Glutamatergic neuron (in vitro differentiated cells): ENCODE measurements around the gene RAB3C. TPM values are rescaled to one million over a fixed set of nuclear protein-coding genes. Genes with fewer than 3 reads are reported as not detected.
"Not testable (repeated sequence)": the region's sequence is repeated elsewhere in the genome, so short reads cannot be mapped to it uniquely, and the experiment has no call there.

Source experiments
- DNase-seq: peaks from one replicate; pipeline ENCODE4 v3.0.0; 2022
- H3K27ac Mint-ChIP-seq: one replicate; pipeline ENCODE4 v1.8.0; 2020; ENCODE audit warnings: mild to moderate bottlenecking, mixed read lengths, inconsistent platforms; ENCODE audit not compliant: unreplicated experiment
- H3K27me3 Mint-ChIP-seq: one replicate; pipeline ENCODE4 v1.8.0; 2020; ENCODE audit warnings: mild to moderate bottlenecking, moderate library complexity, mixed read lengths, inconsistent platforms; ENCODE audit not compliant: unreplicated experiment
- H3K36me3 Mint-ChIP-seq: one replicate; pipeline ENCODE4 v1.8.0; 2020; ENCODE audit warnings: mild to moderate bottlenecking, mixed read lengths, inconsistent platforms; ENCODE audit not compliant: unreplicated experiment
- H3K4me1 Mint-ChIP-seq: one replicate; pipeline ENCODE4 v1.8.0; 2020; ENCODE audit warnings: mild to moderate bottlenecking, low read depth, mixed read lengths, inconsistent platforms; ENCODE audit not compliant: unreplicated experiment
- H3K4me3 Mint-ChIP-seq: one replicate; pipeline ENCODE4 v1.8.0; 2020; ENCODE audit warnings: mild to moderate bottlenecking, mixed read lengths, inconsistent platforms; ENCODE audit not compliant: unreplicated experiment
- H3K9me3 Mint-ChIP-seq: one replicate; pipeline ENCODE4 v1.8.0; 2020; ENCODE audit warnings: mild to moderate bottlenecking, moderate library complexity, mixed read lengths, inconsistent platforms; ENCODE audit not compliant: unreplicated experiment
- total RNA-seq: library from RNA; stranded (reverse); fragmentation: NEBNext Ultra II Directional; extraction: Animal tissue kit (Norgen Biotek cat#: 25700); gene quantifications from one replicate; pipeline ENCODE4 v1.2.1, GENCODE V29; 2021; ENCODE audit not compliant: unreplicated experiment
- TF ChIP-seq, protein P1 (sequence below): fragments of 200-600 bp; sonication (generic); IDR thresholded peaks from one replicate; pipeline ENCODE4 v1.5.0; 2021; ENCODE audit not compliant: partially characterized antibody, unreplicated experiment

Gene RAB3C
- total RNA-seq, 1 donor from 2014 or later = 36.2 TPM

DNA sequence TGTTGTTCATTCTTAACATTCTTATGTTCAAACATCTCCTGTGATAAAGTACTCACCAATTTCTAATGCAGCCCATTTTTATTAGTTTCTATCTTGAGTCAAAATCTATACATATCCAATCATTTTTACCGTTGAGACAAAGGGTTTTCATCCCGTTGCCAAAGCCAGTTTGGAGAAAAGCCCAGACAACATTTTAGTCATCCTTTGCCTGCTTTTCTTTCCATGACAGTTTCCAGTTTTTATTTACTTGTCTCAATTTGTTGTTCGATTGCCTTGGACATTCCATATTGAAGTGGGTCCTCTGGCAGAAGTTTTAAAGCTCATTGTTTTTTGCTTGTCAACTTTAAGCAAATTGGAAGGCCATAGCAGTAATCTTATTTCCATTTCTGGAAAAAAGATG lies 123.9 kb downstream of the RAB3C start:
- H3K36me3 Mint-ChIP-seq = peaks cover 1% of the 10 kb centered on the region
- H3K4me1 Mint-ChIP-seq = no peaks in the 10 kb centered on the region
- no peak overlapping the region for H3K4me3 Mint-ChIP-seq
- no peaks in the 10 kb centered on the region for H3K27me3 Mint-ChIP-seq
- TF ChIP-seq, protein P1, sequence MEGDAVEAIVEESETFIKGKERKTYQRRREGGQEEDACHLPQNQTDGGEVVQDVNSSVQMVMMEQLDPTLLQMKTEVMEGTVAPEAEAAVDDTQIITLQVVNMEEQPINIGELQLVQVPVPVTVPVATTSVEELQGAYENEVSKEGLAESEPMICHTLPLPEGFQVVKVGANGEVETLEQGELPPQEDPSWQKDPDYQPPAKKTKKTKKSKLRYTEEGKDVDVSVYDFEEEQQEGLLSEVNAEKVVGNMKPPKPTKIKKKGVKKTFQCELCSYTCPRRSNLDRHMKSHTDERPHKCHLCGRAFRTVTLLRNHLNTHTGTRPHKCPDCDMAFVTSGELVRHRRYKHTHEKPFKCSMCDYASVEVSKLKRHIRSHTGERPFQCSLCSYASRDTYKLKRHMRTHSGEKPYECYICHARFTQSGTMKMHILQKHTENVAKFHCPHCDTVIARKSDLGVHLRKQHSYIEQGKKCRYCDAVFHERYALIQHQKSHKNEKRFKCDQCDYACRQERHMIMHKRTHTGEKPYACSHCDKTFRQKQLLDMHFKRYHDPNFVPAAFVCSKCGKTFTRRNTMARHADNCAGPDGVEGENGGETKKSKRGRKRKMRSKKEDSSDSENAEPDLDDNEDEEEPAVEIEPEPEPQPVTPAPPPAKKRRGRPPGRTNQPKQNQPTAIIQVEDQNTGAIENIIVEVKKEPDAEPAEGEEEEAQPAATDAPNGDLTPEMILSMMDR = no peak
- no peak overlapping the region for H3K27ac Mint-ChIP-seq
- peaks cover 1% of the 10 kb centered on the region for H3K9me3 Mint-ChIP-seq
- no peak for DNase-seq

DNA sequence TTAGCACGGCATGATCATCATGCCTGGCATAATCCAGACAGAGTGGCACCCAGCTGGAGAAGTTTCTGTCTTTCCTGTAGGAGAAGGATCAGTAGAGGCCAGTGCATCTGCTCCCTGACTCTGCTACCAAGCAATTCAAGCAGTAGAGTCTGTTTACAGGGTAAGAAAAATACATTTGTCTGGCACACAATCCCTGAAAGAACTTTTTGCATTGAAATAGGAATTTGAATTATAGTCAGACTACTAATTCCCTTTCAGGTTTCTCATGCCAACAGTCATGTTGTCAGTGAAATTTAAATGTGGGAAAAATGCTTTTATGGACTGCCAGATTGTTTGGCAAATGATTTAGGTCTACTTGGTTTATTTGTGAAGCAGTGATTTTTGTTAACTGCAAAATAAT lies 125.6 kb downstream of the RAB3C start:
- no peaks in the 10 kb centered on the region for H3K27me3 Mint-ChIP-seq
- H3K4me3 Mint-ChIP-seq = no peak overlapping the region
- no peaks in the 10 kb centered on the region for H3K9me3 Mint-ChIP-seq
- TF ChIP-seq, protein P1 = no peak
- no peak for DNase-seq
- H3K4me1 Mint-ChIP-seq = no peaks in the 10 kb centered on the region
- H3K36me3 Mint-ChIP-seq = no peaks in the 10 kb centered on the region
- no peak overlapping the region for H3K27ac Mint-ChIP-seq

DNA sequence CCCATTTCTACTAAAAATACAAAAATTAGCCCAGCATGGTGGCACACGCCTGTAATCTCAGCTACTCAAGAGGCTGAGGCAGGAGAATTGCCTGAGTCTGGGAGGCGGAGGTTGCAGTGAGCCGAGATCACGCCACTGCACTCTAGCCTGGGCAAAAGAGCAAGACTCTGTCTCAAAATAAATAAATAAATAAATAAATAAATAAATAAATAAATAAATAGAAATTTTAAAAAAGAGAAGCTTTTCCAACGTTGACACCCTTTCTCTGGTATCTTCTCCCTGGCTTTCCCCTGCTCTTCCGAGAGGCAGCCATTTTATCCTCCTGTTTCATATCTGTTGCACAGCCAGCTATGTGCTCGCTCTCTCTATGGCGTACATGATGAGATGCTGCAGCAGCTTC lies 127.5 kb downstream of the RAB3C start:
- not testable (repeated sequence) for H3K9me3 Mint-ChIP-seq, H3K27ac Mint-ChIP-seq, H3K4me1 Mint-ChIP-seq, H3K36me3 Mint-ChIP-seq, DNase-seq, H3K27me3 Mint-ChIP-seq, H3K4me3 Mint-ChIP-seq

DNA sequence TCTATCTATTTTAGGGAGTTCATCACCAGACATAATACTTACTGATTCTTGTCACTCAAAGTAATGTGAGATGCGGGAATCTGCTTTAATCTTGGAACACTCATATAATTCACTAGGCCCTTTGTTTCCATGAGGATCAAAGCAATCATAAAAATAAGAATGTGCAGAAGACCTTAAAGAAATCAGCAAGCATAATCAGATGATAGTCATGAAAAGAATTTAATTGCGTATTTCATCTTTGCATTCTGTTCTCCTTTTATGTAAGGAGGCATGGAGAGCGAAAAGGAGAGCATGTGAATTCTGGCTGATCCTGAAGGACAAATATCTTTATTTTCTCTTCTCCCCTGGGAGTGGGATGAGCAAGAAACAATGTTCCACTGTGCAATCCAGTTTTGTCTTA lies 128.0 kb downstream of the RAB3C start:
- H3K9me3 Mint-ChIP-seq = peaks cover 2% of the 10 kb centered on the region
- no peak overlapping the region for H3K27ac Mint-ChIP-seq
- DNase-seq = no peak
- TF ChIP-seq, protein P1 = no peak
- H3K27me3 Mint-ChIP-seq = peaks cover 2% of the 10 kb centered on the region
- no peak overlapping the region for H3K4me3 Mint-ChIP-seq
- H3K36me3 Mint-ChIP-seq = peaks cover 6% of the 10 kb centered on the region
- H3K4me1 Mint-ChIP-seq = no peaks in the 10 kb centered on the region

DNA sequence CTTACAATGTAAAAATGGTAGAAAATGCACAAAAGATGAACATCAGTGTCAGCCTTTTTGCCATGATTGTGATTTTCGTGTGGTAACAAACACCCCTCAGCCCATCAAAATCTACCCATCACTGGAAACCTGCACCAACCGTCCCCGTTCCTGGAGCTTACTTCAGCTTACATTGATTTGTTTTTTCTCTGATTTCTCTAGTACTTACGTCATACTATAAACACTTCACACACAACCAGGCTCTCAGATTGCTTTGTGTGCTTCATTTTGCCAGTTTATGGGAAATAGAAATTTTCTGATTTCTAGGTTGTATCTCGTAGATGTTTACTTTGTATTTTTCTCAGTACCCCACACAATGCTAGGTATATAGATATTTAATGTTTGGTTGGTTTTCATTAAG lies 129.1 kb downstream of the RAB3C start:
- Mint-ChIP-seq H3K9me3 (peaks cover 2% of the 10 kb centered on the region), H3K27me3 (peaks cover 2% of the 10 kb centered on the region), H3K27ac (no peak overlapping the region), H3K36me3 (peaks cover 6% of the 10 kb centered on the region), H3K4me1 (no peaks in the 10 kb centered on the region), H3K4me3 (no peak overlapping the region)
- no peak for DNase-seq
- TF ChIP-seq, protein P1 = no peak

DNA sequence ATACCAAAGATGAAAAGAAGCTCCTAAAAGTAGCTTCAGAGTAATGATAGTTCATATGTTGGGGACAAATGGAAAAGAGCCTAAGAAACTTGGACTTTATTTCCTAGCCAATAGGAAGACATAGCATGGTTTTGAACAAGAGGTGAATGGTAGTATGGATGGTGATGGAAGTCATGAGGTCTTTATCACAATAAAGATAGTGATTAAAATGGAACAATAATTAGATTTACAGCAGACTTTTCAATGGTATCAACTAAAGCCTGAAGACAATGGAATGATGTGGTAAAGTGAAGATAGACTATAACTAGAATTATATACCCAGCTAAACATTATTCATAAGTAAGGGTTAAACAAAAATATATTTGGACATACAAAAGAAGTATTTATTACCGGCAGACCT lies 131.2 kb downstream of the RAB3C start:
- TF ChIP-seq, protein P1 = no peak
- peaks cover 6% of the 10 kb centered on the region for H3K36me3 Mint-ChIP-seq
- H3K27ac Mint-ChIP-seq = no peak overlapping the region
- no peak overlapping the region for H3K4me3 Mint-ChIP-seq
- peaks cover 2% of the 10 kb centered on the region for H3K9me3 Mint-ChIP-seq
- DNase-seq = no peak
- no peaks in the 10 kb centered on the region for H3K4me1 Mint-ChIP-seq
- peaks cover 2% of the 10 kb centered on the region for H3K27me3 Mint-ChIP-seq
